Measurements from ENCODE around the gene CARD14. TPM values are rescaled to one million over a fixed set of nuclear protein-coding genes. Genes with fewer than 3 reads are reported as not detected.

The CARD14 gene
- total and polyA plus RNA-seq, 2 of the 13 experiments (the other 11 are each of a cell fraction or from before 2014, with no cell fraction given): 0.11 TPM; not detected in 1

DNA sequence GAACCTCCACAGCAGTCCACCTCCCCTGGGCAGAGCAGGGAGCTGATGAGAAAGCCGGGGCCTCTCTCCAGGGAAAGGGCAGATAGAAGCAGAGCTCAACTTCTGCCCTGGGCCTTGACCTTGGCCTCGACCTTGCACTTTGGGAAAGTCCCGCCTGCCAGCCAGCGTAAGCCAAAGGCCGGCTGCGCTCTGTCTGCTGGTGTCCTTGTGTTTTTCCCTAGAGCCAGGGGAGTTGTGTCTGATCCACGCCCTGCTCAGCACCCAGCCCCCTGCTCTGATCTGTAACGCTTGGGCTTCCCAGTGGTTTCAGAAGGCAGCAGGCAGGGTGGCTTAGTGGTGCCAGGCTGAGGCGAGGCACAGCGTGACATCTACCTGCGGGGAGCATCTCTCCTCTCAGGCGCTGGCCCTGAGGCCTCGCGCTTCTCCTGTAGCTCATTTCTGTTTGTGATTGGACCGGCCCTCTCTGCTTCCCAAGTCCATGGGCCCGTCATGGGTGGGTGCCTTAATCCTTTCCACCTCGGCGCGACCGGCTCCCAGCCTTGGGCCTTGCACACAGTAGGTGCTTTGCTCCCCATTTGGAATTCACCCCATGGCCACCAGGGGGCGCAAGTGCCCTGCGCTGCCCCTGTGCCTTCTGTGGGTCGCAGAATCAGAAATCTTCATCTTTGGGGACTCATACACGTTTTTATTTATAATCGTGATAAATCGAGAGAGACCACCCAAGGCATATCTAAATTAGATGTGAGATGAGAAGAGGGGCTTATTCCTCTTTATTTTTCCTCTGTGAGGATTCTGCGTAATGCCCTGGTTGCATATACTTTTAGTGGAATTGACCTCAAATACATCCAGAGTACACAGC lies 26.1 kb downstream of the CARD14 start (continued):
- TF ChIP-seq, protein P1, sequence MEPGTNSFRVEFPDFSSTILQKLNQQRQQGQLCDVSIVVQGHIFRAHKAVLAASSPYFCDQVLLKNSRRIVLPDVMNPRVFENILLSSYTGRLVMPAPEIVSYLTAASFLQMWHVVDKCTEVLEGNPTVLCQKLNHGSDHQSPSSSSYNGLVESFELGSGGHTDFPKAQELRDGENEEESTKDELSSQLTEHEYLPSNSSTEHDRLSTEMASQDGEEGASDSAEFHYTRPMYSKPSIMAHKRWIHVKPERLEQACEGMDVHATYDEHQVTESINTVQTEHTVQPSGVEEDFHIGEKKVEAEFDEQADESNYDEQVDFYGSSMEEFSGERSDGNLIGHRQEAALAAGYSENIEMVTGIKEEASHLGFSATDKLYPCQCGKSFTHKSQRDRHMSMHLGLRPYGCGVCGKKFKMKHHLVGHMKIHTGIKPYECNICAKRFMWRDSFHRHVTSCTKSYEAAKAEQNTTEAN (CRISPR knock-in tag; conservative IDR thresholded peaks at IDR 0.05): 0 out of 2 replicates have a peak, but pooled peaks have one; percentile 13
- TF ChIP-seq MTF1 (CRISPR knock-in tag; IDR thresholded peaks at IDR 0.05): no peak
- no peak for TF ChIP-seq RAD51 (IDR thresholded peaks at IDR 0.05; ENCODE audit: borderline replicate concordance)
- TF ChIP-seq ZNF432 (CRISPR knock-in tag; IDR thresholded peaks at IDR 0.05; ENCODE audit: borderline replicate concordance): no peak
- no peak for TF ChIP-seq ZNF850 (CRISPR knock-in tag; conservative IDR thresholded peaks at IDR 0.05)
- no peak for TF ChIP-seq ZFP41 (CRISPR knock-in tag; IDR thresholded peaks at IDR 0.05; ENCODE audit: borderline replicate concordance)
- TF ChIP-seq ZNF225 (CRISPR knock-in tag; IDR thresholded peaks at IDR 0.05): no peak
- peak; percentile 31; the same call in 1 of the 2 replicates for TF ChIP-seq FOXO1 (CRISPR knock-in tag; IDR thresholded peaks at IDR 0.05)
- 0 out of 2 replicates have a peak, but pooled peaks have one; percentile 32 for TF ChIP-seq ZSCAN9 (CRISPR knock-in tag; IDR thresholded peaks at IDR 0.05; ENCODE audit: borderline replicate concordance)
- no peak; the same call in 1 of the 2 replicates for TF ChIP-seq ZNF670 (CRISPR knock-in tag; IDR thresholded peaks at IDR 0.05; ENCODE audit: borderline replicate concordance)
- TF ChIP-seq ELF3 (CRISPR knock-in tag; IDR thresholded peaks at IDR 0.05): no peak
- no peak for TF ChIP-seq IKZF1 (IDR thresholded peaks at IDR 0.05)
- no peak for TF ChIP-seq ZNF773 (CRISPR knock-in tag; IDR thresholded peaks at IDR 0.05; ENCODE audit: borderline replicate concordance)
- TF ChIP-seq ZBTB7B (CRISPR knock-in tag; IDR thresholded peaks at IDR 0.05): no peak
- TF ChIP-seq RBFOX2 (IDR thresholded peaks at IDR 0.05; ENCODE audit: low read depth, low read length): no peak
- TF ChIP-seq ZSCAN31 (CRISPR knock-in tag; IDR thresholded peaks at IDR 0.05; ENCODE audit: low read depth): peak; percentile 53; the same call in 1 of the 2 replicates
- no peak for TF ChIP-seq ZNF10 (CRISPR knock-in tag; IDR thresholded peaks at IDR 0.05; ENCODE audit: borderline replicate concordance, low read depth)
- TF ChIP-seq TBX3 (IDR thresholded peaks at IDR 0.05; ENCODE audit: borderline replicate concordance): no peak
- TF ChIP-seq SALL2 (CRISPR knock-in tag; IDR thresholded peaks at IDR 0.05): no peak
- TF ChIP-seq, protein P2, sequence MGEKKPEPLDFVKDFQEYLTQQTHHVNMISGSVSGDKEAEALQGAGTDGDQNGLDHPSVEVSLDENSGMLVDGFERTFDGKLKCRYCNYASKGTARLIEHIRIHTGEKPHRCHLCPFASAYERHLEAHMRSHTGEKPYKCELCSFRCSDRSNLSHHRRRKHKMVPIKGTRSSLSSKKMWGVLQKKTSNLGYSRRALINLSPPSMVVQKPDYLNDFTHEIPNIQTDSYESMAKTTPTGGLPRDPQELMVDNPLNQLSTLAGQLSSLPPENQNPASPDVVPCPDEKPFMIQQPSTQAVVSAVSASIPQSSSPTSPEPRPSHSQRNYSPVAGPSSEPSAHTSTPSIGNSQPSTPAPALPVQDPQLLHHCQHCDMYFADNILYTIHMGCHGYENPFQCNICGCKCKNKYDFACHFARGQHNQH (CRISPR knock-in tag; IDR thresholded peaks at IDR 0.05): no peak
- TF ChIP-seq HOXA9 (CRISPR knock-in tag; IDR thresholded peaks at IDR 0.05; ENCODE audit: borderline replicate concordance): no peak
- no peak for TF ChIP-seq ZZZ3 (CRISPR knock-in tag; IDR thresholded peaks at IDR 0.05; ENCODE audit: borderline replicate concordance)
- TF ChIP-seq ZNF44 (CRISPR knock-in tag; IDR thresholded peaks at IDR 0.05): no peak
- TF ChIP-seq SRSF9 (IDR thresholded peaks at IDR 0.05; ENCODE audit: borderline replicate concordance, insufficient read depth, low read depth, low read length, poor library complexity, severe bottlenecking): no peak
- TF ChIP-seq NR2F6 (IDR thresholded peaks at IDR 0.05): peak; percentile 72; the same call in 1 of the 2 replicates
- peak; percentile 88 for TF ChIP-seq NR2F6 (CRISPR knock-in tag; IDR thresholded peaks at IDR 0.05)
- no peak for TF ChIP-seq ASH2L (IDR thresholded peaks at IDR 0.05; ENCODE audit: insufficient read length, low read depth, low read length)
- no peak for TF ChIP-seq WIZ (CRISPR knock-in tag; IDR thresholded peaks at IDR 0.05)
- no peak; the same call in 1 of the 2 replicates for TF ChIP-seq ZNF335 (CRISPR knock-in tag; IDR thresholded peaks at IDR 0.05)
- peak; percentile 46; the same call in 1 of the 2 replicates for TF ChIP-seq HOXA3 (CRISPR knock-in tag; IDR thresholded peaks at IDR 0.05)
- peak; percentile 100 for TF ChIP-seq ZKSCAN1 (IDR thresholded peaks at IDR 0.05; ENCODE audit: low read length)
- no peak for TF ChIP-seq ZFAT (CRISPR knock-in tag; conservative IDR thresholded peaks at IDR 0.05)
